Measurements from ENCODE around the gene ZBTB5.

GRCh38 chr9:37509536-37509935 lies 44.3 kb upstream of the ZBTB5 start:
- TF ChIP-seq CBX8 (IDR thresholded peaks at IDR 0.05; ENCODE audit: borderline replicate concordance, low read depth, low read length) = no peak
- TF ChIP-seq POLR2A (IDR thresholded peaks at IDR 0.05; ENCODE audit: control extremely low read depth in 1 of 2, low read depth in 2 of 2, low read length in 2 of 2) = no peak
- TF ChIP-seq E2F6 (IDR thresholded peaks at IDR 0.05) = no peak
- no peak for TF ChIP-seq SP1 (IDR thresholded peaks at IDR 0.05; ENCODE audit: low read depth, low read length)
- TF ChIP-seq, protein P1, sequence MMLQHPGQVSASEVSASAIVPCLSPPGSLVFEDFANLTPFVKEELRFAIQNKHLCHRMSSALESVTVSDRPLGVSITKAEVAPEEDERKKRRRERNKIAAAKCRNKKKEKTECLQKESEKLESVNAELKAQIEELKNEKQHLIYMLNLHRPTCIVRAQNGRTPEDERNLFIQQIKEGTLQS (IDR thresholded peaks at IDR 0.05; ENCODE audit: insufficient read depth, low read depth, low read length) = no peak
- no peak for TF ChIP-seq RAD21 (IDR thresholded peaks at IDR 0.05 in 1 of 2, conservative IDR thresholded peaks at IDR 0.05 in 1 of 2; ENCODE audit: low read depth in 2 of 2, low read length in 2 of 2)
- no peak for TF ChIP-seq SIN3A (conservative IDR thresholded peaks at IDR 0.05 in 1 of 2, IDR thresholded peaks at IDR 0.05 in 1 of 2; ENCODE audit: low read depth in 1 of 2, low read length in 2 of 2)

All from H1 (cell line).